AG10803 (cell line): Measurements from ENCODE around the gene PCDH10.

Experiments used
- DNase-seq: peaks from one replicate; pipeline ENCODE4 v3.0.0; 2010; ENCODE audit warnings: low read depth
- H3K4me3 ChIP-seq: 2 replicates; pipeline ENCODE4 v1.5.1; 2011; ENCODE audit warnings: mild to moderate bottlenecking, low read length, control low read depth
- TF ChIP-seq, protein P1 (sequence below): conservative IDR thresholded peaks from 2 replicates; pipeline ENCODE4 v1.5.1; 2011; ENCODE audit warnings: mild to moderate bottlenecking, low read length, control low read depth, inconsistent platforms

PCDH10 gene

DNA sequence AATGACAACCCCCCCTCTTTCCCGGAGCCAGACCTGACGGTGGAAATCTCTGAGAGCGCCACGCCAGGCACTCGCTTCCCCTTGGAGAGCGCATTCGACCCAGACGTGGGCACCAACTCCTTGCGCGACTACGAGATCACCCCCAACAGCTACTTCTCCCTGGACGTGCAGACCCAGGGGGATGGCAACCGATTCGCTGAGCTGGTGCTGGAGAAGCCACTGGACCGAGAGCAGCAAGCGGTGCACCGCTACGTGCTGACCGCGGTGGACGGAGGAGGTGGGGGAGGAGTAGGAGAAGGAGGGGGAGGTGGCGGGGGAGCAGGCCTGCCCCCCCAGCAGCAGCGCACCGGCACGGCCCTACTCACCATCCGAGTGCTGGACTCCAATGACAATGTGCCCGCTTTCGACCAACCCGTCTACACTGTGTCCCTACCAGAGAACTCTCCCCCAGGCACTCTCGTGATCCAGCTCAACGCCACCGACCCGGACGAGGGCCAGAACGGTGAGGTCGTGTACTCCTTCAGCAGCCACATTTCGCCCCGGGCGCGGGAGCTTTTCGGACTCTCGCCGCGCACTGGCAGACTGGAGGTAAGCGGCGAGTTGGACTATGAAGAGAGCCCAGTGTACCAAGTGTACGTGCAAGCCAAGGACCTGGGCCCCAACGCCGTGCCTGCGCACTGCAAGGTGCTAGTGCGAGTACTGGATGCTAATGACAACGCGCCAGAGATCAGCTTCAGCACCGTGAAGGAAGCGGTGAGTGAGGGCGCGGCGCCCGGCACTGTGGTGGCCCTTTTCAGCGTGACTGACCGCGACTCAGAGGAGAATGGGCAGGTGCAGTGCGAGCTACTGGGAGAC lies 1.6 kb downstream of the PCDH10 start:
- no peak for DNase-seq
- TF ChIP-seq, protein P1, sequence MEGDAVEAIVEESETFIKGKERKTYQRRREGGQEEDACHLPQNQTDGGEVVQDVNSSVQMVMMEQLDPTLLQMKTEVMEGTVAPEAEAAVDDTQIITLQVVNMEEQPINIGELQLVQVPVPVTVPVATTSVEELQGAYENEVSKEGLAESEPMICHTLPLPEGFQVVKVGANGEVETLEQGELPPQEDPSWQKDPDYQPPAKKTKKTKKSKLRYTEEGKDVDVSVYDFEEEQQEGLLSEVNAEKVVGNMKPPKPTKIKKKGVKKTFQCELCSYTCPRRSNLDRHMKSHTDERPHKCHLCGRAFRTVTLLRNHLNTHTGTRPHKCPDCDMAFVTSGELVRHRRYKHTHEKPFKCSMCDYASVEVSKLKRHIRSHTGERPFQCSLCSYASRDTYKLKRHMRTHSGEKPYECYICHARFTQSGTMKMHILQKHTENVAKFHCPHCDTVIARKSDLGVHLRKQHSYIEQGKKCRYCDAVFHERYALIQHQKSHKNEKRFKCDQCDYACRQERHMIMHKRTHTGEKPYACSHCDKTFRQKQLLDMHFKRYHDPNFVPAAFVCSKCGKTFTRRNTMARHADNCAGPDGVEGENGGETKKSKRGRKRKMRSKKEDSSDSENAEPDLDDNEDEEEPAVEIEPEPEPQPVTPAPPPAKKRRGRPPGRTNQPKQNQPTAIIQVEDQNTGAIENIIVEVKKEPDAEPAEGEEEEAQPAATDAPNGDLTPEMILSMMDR: no peak
- H3K4me3 ChIP-seq: no peak overlapping the region

DNA sequence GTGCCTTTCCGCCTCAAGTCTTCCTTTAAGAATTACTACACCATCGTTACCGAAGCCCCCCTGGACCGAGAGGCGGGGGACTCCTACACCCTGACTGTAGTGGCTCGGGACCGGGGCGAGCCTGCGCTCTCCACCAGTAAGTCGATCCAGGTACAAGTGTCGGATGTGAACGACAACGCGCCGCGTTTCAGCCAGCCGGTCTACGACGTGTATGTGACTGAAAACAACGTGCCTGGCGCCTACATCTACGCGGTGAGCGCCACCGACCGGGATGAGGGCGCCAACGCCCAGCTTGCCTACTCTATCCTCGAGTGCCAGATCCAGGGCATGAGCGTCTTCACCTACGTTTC lies 2.2 kb downstream of the PCDH10 start:
- TF ChIP-seq, protein P1: no peak
- no peak overlapping the region for H3K4me3 ChIP-seq
- DNase-seq: no peak

DNA sequence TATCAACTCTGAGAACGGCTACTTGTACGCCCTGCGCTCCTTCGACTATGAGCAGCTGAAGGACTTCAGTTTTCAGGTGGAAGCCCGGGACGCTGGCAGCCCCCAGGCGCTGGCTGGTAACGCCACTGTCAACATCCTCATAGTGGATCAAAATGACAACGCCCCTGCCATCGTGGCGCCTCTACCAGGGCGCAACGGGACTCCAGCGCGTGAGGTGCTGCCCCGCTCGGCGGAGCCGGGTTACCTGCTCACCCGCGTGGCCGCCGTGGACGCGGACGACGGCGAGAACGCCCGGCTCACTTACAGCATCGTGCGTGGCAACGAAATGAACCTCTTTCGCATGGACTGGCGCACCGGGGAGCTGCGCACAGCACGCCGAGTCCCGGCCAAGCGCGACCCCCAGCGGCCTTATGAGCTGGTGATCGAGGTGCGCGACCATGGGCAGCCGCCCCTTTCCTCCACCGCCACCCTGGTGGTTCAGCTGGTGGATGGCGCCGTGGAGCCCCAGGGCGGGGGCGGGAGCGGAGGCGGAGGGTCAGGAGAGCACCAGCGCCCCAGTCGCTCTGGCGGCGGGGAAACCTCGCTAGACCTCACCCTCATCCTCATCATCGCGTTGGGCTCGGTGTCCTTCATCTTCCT lies 2.7 kb downstream of the PCDH10 start:
- no peak overlapping the region for H3K4me3 ChIP-seq
- DNase-seq: no peak
- TF ChIP-seq, protein P1: no peak

DNA sequence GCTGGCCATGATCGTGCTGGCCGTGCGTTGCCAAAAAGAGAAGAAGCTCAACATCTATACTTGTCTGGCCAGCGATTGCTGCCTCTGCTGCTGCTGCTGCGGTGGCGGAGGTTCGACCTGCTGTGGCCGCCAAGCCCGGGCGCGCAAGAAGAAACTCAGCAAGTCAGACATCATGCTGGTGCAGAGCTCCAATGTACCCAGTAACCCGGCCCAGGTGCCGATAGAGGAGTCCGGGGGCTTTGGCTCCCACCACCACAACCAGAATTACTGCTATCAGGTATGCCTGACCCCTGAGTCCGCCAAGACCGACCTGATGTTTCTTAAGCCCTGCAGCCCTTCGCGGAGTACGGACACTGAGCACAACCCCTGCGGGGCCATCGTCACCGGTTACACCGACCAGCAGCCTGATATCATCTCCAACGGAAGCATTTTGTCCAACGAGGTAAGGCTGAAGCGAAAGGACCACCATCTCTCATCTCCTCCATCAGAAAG lies 3.3 kb downstream of the PCDH10 start:
- H3K4me3 ChIP-seq: no peak overlapping the region
- TF ChIP-seq, protein P1: no peak
- DNase-seq: no peak

DNA sequence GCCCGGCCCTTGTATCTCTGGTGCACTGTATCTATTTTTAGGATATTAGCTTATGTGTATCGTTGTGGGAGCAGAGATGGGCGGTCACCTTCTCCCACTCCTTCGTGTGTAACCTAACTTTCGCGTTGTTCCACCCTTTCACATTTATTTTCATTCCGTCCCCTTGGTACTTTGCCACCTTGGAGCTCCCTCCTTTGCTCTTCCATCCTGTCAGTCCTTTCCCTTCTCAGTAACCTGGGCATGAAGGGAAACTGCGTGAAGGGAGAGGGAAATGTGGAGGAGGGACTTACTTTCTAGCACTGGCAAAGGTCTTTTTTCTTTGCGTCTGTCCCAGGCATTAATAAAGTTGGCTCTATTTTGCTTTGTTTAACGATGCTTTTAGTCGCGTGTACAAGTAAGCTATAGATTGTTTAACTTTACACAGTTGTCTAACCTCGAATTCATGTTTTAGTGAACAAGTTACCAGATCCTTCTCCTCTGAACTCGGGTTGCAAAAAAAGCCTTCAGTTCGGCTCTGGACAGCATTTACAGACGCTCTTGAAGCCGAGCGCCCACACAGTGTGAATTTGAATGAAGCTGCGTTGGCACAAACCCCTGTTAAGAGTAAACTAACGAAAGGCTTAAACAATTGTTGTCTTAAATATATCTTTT lies 3.9 kb downstream of the PCDH10 start:
- TF ChIP-seq, protein P1: no peak
- DNase-seq: no peak
- H3K4me3 ChIP-seq: no peak overlapping the region

DNA sequence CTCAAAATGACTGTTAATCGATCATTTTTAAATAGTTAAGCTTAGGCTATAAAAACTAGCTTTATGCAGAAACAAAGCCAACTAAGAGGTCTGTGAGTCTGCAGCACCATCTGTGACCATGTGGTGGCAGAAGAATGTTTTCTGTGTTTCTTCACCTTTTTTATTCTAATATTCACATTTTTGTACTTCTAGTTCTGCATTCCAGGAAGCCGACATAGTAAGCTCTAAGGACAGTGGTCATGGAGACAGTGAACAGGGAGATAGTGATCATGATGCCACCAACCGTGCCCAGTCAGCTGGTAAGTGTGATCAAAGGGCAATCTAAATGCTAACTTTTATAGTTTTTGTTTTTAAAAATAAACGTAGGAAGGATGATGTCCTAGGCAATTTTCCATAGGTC lies 5.6 kb downstream of the PCDH10 start:
- TF ChIP-seq, protein P1: peak; percentile 62
- peak; percentile 11 for DNase-seq
- no peak overlapping the region for H3K4me3 ChIP-seq
